ENCODE measurements around the gene USP47. TPM values are rescaled to one million over a fixed set of nuclear protein-coding genes. Genes with fewer than 3 reads are reported as not detected.

Gene USP47
- total RNA-seq, 4 donors from 2014 or later = 50.3 to 83.0 (median 69.6) TPM

- intact Hi-C loops (cut with DNase I; ENCODE audit: low total_unique reads) = no loop called here
- TF ChIP-seq CTCF (IDR thresholded peaks at IDR 0.05) = no peak
- TF ChIP-seq POLR2A (IDR thresholded peaks at IDR 0.05) = no peak
- 79 to 89% methylated on average over 2 of the region's 2 CpGs for WGBS, 2 donors
- no peak overlapping the region for H3K4me3 ChIP-seq (ENCODE audit: low read depth, poor library complexity, severe bottlenecking)
- no peak for DNase-seq (ENCODE audit: low spot score in 2 of 2)
Observed at GRCh38 chr11:11876458-11876857, 34.7 kb downstream of the USP47 start.

- intact Hi-C loops (cut with DNase I; ENCODE audit: low total_unique reads) = no loop called here
- TF ChIP-seq CTCF (IDR thresholded peaks at IDR 0.05) (no peak), POLR2A (IDR thresholded peaks at IDR 0.05) (no peak)
- no peak overlapping the region for H3K4me3 ChIP-seq (ENCODE audit: low read depth, poor library complexity, severe bottlenecking)
- 92 to 93% methylated on average over 2 of the region's 2 CpGs for WGBS, 2 donors
- no peak for DNase-seq (ENCODE audit: low spot score in 2 of 2)
Observed at GRCh38 chr11:11880179-11880578, 38.4 kb downstream of the USP47 start.

- DNase-seq (ENCODE audit: low spot score in 2 of 2) = no peak
- intact Hi-C loops (cut with DNase I; ENCODE audit: low total_unique reads) = no loop called here
- no peak overlapping the region for H3K4me3 ChIP-seq (ENCODE audit: low read depth, poor library complexity, severe bottlenecking)
- 52 to 56% methylated on average over 2 of the region's 2 CpGs for WGBS, 2 donors
- no peak for TF ChIP-seq POLR2A (IDR thresholded peaks at IDR 0.05)
- TF ChIP-seq CTCF (IDR thresholded peaks at IDR 0.05) = no peak
Observed at GRCh38 chr11:11882539-11882938, 40.8 kb downstream of the USP47 start.

- DNase-seq (ENCODE audit: low spot score in 2 of 2) = no peak
- intact Hi-C loops (cut with DNase I; ENCODE audit: low total_unique reads) = no loop called here
- TF ChIP-seq CTCF (IDR thresholded peaks at IDR 0.05) (no peak), POLR2A (IDR thresholded peaks at IDR 0.05) (no peak)
- WGBS, 2 donors = 94 to 97% methylated on average over 2 of the region's 2 CpGs
- no peak overlapping the region for H3K4me3 ChIP-seq (ENCODE audit: low read depth, poor library complexity, severe bottlenecking)
Observed at GRCh38 chr11:11884351-11884750, 42.6 kb downstream of the USP47 start.

GRCh38 chr11:11884774-11885481 lies 43.2 kb downstream of the USP47 start:
- no peak for DNase-seq (ENCODE audit: low spot score in 2 of 2)
- H3K4me3 ChIP-seq (ENCODE audit: low read depth, poor library complexity, severe bottlenecking) = no peak overlapping the region
- 95 to 96% methylated on average over 7 of the region's 7 CpGs for WGBS, 2 donors
- TF ChIP-seq CTCF (IDR thresholded peaks at IDR 0.05) (no peak), POLR2A (IDR thresholded peaks at IDR 0.05) (no peak)
- intact Hi-C loops (cut with DNase I; ENCODE audit: low total_unique reads) = no loop called here

GRCh38 chr11:11894486-11894885 lies 52.7 kb downstream of the USP47 start:
- TF ChIP-seq CTCF (IDR thresholded peaks at IDR 0.05) (no peak), POLR2A (IDR thresholded peaks at IDR 0.05) (no peak)
- intact Hi-C loops (cut with DNase I; ENCODE audit: low total_unique reads) = no loop called here
- no peak for DNase-seq (ENCODE audit: low spot score in 2 of 2)
- 90 to 95% methylated on average over 1 of the region's 1 CpG for WGBS, 2 donors
- no peak overlapping the region for H3K4me3 ChIP-seq (ENCODE audit: low read depth, poor library complexity, severe bottlenecking)

All from lower leg skin (tissue), 4 donors.